ENCODE data around the gene GMDS. TPM values are rescaled to one million over a fixed set of nuclear protein-coding genes. Genes with fewer than 3 reads are reported as not detected.
A peak's percentile ranks its signal among the peaks of the same experiment; 100 is the strongest.

Gene GMDS
- total RNA-seq, 1 donor from 2014 or later: 5.3 TPM

DNA sequence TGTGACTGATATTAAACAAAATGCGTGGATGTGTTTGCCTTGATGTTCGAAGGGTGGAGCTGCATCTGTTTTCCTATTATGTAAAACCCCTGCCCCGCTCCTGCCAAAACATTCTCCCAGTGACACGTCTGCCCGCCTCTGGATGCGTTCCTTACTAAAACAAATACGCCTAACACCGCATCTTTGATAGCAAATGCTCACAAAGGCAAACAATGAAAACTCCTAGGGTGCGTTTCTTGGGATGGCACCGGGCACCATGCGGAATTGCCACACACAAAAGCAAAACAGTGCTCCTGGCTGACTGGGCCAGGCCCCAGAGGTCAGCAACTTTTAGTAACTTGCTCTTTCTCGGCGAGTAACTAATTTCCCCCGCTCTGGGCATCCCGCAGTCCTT lies 644.6 kb downstream of the GMDS start:
- DNase-seq (ENCODE audit: missing footprints): no peak
- no peak for ATAC-seq
- intact Hi-C loops (cut with DNase I): loop anchor here (5.0 kb wide), 1 partner anchor 847 kb away; no protein-coding TSS in a partner anchor

DNA sequence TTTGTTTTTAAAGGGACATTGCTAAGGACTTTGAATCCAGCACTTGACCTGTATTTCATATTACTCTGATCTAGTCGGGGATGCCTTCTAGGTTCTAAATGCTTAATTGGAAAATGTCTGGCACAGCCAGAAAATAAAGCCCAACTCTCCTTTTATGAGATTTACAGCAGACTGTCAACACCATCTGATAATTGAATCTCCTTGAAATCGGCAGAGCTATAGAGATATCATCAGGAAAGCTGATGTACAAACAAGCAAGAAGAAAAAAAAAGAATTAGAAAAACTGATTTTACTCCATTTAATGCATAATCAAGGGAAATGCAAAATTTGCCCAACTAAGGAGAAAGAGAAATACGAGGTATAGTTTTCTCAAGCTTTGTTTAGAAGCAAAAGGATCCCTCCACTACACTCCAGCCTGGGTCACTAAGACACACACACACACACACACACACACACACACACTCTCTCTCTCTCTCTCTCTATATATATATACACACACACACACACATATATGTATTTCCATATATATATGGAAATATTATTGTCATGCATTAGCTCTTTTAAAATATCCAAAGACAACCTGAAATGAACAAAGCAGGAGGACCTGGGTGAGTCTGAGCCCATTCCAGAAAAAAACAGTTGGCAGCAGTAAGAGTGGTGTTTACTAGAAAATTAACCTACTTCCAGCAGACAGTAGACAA lies 645.2 kb downstream of the GMDS start:
- ATAC-seq (no peak), DNase-seq (ENCODE audit: missing footprints) (no peak)
- intact Hi-C loops (cut with DNase I): loop anchor here (5.0 kb wide), 1 partner anchor 847 kb away; no protein-coding TSS in a partner anchor

DNA sequence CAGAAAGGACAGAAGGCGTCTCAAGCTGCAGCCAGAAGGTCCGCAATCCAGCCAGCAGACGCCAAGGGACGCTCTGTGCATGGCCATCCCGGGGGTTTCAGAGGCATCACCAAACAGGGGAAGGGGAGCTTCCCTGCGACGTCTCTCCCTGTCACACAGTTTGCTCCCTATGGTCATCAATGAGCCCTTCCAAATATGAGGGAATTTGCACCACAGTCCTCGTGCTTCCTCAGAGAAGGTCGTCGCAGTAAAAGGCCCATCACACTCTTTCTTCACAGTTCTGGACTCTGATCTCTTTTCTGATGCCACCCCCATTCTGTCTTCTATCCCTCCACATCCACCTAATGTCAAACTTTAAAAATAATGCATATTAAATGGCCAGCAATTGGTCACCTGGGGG lies 645.9 kb downstream of the GMDS start:
- intact Hi-C loops (cut with DNase I): loop anchor here (5.0 to 10.0 kb wide), 2 partner anchors 1098 to 1145 kb away; no protein-coding TSS in a partner anchor

DNA sequence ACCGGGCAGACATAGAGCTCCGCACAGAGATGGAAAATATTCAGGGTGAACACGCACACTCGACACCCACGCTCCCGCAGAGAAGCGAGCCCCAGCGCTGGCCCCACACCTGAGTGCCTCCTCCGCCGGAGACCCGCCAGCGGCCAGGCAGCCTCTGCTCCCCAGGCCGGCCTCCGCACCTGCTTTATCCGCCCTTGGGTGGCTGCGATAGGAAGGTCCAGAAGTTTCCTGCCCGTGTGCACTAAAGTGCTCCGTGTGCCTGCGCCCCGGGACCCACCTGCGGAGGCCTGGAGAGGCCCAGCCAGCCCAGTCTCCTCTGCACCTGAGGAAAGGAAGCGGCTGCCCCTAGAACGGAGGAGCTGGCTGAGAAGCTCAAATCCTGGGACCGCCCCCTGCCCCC lies 646.5 kb downstream of the GMDS start:
- intact Hi-C loops (cut with DNase I): loop anchor here (5.0 to 10.0 kb wide), 2 partner anchors 1098 to 1146 kb away; no protein-coding TSS in a partner anchor
- ATAC-seq: no peak
- DNase-seq (ENCODE audit: missing footprints): no peak

More for the DNA sequence above, 645.9 kb downstream of the GMDS start:
- ATAC-seq (no peak), DNase-seq (ENCODE audit: missing footprints) (no peak)

DNA sequence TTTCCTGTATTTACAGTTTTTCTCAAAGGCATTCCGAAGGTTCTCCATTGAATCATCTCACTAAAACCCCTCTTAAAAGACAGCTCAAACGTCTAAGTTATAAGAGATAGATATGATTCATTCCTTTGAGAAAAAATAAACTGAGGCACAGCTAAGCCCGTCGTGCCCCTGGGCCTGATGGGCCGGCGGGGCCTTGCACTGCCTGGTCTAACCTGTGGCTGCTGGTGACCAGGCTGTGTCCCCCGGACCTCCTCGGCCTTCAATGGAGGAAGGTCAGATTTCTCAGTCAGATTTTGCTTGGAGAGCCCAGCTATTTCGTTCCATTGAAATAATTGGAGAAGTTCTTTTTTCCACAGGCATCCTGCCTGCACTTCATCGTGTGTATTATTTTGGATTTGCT lies 647.0 kb downstream of the GMDS start:
- DNase-seq (ENCODE audit: missing footprints) (no peak), ATAC-seq (no peak)
- intact Hi-C loops (cut with DNase I): loop anchor here (5.0 to 10.0 kb wide), 2 partner anchors 1099 to 1146 kb away; no protein-coding TSS in a partner anchor

DNA sequence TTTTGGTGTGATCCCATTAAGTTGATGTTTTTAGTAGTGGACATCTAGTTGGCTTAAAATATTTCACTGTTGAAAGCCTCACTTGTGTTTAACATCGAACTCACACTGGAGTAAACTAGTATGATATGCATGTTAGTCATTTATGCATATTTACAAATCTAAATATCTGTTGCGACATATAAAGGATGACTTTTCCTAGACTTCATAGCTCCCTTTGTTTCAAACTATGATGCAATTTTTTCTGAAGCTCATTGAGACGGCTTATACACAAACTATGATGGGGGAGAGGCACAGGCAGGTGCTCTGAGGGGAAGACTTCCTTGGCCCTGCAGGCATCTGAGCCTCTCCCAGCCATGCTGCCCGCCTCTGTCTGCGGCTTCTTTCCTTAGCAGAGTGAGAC lies 647.5 kb downstream of the GMDS start:
- no peak for ATAC-seq
- intact Hi-C loops (cut with DNase I): loop anchor here (2.0 to 10.0 kb wide), 4 partner anchors 599 to 1147 kb away; no protein-coding TSS in a partner anchor
- no peak for DNase-seq (ENCODE audit: missing footprints)

DNA sequence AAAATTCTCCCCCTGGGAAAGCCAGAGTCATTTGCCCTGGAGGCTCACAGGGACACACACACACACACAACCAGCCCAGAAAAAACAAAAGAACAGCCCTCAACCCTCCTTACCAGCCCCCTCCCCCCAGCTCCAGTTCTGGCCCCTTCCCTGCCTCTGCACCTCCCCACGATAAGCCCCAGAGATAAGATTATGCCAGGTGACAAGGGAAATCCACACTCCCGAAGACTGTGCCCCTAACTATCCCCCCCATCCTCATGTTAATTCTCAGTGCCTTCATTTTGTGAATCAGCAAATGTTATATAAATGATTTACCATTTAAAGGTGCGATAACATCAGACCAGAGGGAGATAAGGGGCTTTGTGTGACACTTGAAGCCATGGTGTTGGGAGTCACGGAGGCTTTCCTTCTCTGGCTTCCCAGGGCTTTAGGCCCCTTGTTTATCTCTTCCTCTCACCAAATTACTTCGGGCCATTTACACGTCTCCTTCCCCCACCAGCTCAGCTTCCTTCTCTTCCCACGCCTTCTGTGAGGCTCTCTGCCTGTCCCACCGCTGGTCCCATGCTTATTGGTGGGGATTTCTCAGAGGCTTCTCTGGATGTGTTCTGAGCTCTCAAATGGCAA lies 648.2 kb downstream of the GMDS start:
- ATAC-seq: no peak
- intact Hi-C loops (cut with DNase I): loop anchor here (2.0 to 10.0 kb wide), 4 partner anchors 600 to 1148 kb away; no protein-coding TSS in a partner anchor
- DNase-seq (ENCODE audit: missing footprints): peak; percentile 13

DNA sequence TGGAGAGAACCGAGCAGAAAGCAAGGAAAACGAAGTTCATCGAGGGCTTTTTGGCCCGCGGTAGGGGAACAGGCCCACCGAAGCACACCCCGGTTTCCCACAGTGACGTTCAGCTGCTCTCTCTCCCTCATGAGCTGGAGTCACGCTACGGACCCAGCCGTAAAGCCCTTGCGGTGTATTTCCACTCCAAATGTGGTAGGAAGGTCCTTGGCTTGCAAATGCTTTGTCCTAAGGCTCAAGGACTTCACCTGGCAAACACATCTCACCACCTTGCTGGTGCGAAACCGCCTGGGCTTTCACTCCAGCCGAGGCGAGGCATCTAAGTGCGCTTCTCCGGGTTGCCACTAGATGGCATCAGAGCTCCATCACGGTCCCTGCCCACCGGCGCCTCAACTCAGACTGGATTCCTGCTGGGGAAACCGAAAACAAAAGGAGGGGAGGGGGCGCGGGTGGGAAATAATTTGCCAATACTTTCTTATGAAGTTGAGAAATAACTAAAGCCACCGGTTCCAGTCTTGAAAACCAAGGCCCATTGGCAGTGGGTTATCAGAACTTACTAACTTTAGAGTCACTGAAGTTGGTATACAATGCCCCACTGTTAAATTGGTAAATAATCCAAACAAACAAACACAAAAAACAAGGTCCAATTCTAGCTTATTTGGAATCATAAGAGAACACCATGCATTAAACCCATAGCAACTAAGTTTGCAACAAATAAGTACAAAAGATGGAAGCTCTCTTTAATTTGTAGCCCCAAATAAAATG lies 649.1 kb downstream of the GMDS start:
- ATAC-seq (peak; percentile 81), DNase-seq (ENCODE audit: missing footprints) (peak; percentile 85)
- intact Hi-C loops (cut with DNase I): loop anchor here (1.0 to 10.0 kb wide), 5 partner anchors 601 to 1149 kb away; no protein-coding TSS in a partner anchor

DNA sequence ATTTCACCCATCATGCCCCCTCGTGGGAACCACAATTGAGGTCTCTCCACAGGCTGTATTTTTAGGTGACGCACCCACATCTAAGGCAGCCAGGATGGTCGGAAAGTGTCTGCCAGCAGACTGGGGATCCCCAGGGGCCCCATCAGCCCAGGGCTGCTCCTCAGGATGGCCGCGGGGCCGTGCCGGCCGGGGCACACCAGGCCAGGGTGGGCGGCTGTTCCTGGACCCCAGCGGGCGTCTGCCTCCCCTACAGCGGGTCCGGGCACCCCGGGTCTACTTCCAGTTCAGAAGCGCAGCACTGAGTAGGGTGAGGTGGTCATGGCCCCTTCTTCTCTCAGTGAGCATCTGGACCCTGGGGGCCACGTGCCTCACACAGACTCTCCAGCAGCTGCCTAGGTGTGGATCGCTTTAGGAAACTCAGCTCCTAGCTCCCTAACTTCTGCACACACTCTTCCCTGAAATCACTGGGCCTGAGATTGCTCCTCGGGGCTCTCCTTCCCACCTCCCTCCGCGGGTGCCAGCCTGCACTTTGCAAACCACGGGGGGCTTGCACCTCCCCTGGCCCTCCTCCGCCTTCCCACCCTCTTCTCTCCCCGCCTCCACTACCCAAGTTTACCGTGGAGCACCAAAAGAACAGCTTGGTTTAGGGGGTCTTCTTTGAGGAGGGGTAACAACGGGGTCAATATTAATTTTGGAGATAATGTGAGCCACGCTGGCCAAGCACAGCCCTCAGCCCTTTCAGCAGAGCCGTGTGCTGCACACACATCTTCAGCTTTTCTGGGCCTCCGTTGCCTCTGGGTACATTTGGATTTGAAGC lies 649.9 kb downstream of the GMDS start:
- ATAC-seq (no peak), DNase-seq (ENCODE audit: missing footprints) (no peak)
- intact Hi-C loops (cut with DNase I): loop anchor here (1.0 to 10.0 kb wide), 5 partner anchors 601 to 1149 kb away; no protein-coding TSS in a partner anchor

DNA sequence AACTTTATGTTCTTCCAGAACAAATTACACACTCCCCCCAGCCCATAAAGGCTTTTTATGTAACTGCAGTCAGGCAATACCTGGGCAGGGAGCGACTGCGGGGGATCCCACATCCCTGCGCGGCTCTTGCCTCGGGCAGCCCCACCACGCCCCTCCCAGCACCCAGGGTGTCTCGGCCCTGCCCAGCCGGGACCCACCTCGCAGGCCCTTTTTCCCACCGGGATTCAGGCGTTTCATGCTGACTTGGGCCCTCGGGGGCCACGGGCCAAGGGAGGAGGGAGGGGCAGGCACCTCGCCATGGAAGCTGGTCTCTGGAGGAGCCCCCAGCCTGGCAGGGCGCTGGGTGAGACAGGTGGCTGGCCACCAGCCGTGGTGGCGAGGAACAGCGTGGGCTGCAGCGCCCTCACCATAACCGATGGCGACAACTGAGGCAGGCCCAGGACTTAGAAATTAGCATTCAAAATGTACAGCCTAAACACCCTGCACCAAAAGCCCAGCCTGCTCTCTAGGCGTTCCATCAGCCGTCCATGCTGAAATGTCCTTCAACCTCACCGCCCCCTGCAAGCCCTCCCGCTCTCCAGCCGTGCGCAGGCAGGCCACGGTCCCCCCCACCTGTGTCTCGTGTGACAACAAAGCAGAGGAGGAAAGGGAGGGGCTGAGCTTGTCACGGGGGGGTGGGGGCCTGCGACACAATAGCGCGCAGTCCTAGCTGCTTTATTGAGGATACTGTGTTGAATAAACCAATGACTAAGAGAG lies 650.8 kb downstream of the GMDS start:
- intact Hi-C loops (cut with DNase I): loop anchor here (5.0 to 10.0 kb wide), 2 partner anchors 1103 to 1150 kb away; no protein-coding TSS in a partner anchor
- ATAC-seq (no peak), DNase-seq (ENCODE audit: missing footprints) (no peak)

DNA sequence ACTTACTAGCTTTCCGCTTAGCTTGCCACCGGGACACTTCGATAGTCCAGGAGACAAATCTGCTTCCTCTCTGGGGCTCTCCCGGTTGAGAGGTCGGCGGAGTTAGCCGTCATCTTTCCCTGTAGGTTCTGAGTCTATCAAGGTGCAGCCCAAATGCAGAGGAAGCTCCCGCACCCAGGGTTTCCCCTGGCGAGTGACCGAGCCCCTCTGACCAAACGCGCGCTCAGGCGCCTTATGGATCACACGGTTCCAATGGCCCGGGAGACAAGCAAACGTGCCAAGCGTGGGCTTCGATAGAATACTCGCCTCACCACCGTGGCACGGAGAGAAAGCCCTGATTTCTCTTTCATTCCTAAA lies 651.5 kb downstream of the GMDS start:
- intact Hi-C loops (cut with DNase I): loop anchor here (10.0 kb wide), 1 partner anchor 1151 kb away; no protein-coding TSS in a partner anchor
- ATAC-seq (no peak), DNase-seq (ENCODE audit: missing footprints) (no peak)

DNA sequence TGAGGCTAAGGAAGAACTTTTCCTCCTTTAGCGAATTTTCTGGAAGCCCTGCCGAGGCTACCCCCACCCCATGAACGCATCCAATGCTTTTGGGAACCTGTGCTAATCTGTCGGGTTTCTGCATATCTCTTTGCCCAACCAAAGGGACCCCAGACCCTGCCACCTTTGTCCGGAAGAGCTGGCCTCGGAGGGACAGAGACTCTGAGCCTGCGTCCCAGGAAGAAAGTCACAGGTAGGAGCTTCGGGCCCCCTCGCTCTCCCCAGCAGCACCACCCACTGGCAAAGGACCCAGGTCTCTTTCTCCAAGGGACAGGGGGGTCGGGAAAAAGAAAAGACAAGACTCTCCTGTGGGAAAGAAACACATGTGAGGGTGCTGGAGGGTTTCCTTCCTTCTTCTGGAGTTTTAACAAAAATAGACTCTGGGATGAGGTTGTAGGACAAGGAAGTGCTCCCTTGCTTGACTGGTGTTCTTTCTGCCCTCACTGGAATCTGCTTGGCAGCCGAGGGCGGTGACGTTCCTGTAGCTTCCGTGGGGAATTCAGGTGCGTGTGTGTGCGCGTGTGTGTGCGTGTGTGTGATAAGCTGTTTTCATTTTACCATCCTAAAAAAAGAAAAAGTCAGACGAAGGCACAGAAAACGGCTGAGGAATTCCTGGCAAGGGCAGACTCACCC lies 652.0 kb downstream of the GMDS start:
- ATAC-seq: no peak
- no peak for DNase-seq (ENCODE audit: missing footprints)
- intact Hi-C loops (cut with DNase I): loop anchor here (10.0 kb wide), 1 partner anchor 1151 kb away; no protein-coding TSS in a partner anchor

DNA sequence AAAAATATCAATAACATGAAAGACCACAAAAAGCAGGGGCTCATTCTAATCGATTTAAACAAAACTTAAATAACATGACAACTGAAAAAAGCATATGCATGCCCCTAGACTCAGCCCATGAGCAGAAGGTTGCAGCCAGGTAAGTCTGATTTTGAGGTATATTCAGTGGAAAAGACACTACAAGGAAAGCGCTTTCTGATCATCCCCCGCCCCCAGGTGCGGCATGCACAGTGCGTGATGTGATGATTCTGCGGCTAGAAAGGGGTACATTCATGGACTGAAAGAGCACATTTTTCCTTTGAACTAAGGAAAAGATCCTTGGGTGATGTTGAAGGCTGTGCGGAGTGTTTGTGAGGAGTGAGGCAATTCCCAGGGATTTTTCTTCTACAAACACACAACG lies 652.6 kb downstream of the GMDS start:
- DNase-seq (ENCODE audit: missing footprints): no peak
- intact Hi-C loops (cut with DNase I): loop anchor here (10.0 kb wide), 1 partner anchor 1152 kb away; no protein-coding TSS in a partner anchor
- ATAC-seq: no peak

DNA sequence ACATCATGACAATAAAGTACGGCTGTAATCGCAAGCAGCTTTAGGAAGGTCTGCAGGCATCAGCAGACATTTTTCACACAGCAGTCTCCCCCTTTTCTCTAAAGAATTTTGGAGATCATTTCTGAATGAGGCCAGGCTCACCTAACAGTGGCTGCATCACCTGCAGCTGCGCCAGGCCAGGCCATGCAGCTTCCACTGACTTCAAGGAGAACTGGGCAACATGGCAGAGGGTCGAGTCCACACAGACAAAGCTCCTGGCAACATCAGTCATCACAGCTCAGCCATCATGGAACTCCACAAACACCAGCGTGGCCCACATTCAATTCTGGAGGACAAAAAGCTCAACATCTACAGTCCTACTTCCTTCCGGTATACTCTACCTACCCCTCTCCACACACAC lies 653.5 kb downstream of the GMDS start:
- intact Hi-C loops (cut with DNase I): loop anchor here (10.0 kb wide), 1 partner anchor 1153 kb away; no protein-coding TSS in a partner anchor
- DNase-seq (ENCODE audit: missing footprints): no peak
- ATAC-seq: no peak

DNA sequence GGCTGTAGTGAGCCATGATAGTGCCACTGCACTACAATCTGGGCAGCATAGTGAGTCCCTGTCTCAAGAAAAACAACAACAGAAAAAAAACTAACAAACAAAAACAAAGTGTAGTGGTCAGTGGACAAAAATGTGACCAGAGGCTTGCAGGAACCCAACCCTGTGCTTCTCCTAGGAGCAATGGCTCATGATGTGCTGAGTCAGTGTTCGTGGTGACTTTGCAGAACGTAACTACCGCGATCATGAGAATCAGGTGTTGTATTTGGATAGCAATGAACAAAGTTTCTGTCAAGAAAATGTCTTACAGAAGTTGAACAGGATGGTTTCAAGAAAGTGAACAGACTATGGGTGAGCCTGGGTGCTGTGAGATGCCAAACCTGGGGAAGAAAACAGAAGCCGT lies 654.2 kb downstream of the GMDS start:
- no peak for ATAC-seq
- intact Hi-C loops (cut with DNase I): loop anchor here (10.0 kb wide), 1 partner anchor 1154 kb away; no protein-coding TSS in a partner anchor
- no peak for DNase-seq (ENCODE audit: missing footprints)

DNA sequence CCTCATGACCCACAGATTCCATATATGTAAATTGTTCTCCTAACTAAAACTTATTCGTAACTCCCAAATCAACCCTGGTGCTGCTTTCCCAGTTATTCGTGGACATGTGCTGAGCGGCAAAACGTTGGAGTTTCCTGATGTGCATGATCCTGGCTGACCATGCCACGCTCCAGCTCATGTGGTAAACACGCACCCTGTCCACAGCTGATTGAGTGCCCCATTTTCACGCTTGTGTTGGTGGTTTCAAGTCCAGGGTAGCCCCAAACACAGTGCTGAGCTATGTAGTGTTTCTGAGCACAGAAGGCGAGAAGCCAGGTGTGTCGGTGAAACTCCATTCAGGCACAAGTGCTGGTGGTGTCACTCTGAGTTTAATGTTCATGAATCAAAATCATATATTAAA lies 654.8 kb downstream of the GMDS start:
- ATAC-seq (no peak), DNase-seq (ENCODE audit: missing footprints) (no peak)
- intact Hi-C loops (cut with DNase I): loop anchor here (10.0 kb wide), 1 partner anchor 1154 kb away; no protein-coding TSS in a partner anchor

DNA sequence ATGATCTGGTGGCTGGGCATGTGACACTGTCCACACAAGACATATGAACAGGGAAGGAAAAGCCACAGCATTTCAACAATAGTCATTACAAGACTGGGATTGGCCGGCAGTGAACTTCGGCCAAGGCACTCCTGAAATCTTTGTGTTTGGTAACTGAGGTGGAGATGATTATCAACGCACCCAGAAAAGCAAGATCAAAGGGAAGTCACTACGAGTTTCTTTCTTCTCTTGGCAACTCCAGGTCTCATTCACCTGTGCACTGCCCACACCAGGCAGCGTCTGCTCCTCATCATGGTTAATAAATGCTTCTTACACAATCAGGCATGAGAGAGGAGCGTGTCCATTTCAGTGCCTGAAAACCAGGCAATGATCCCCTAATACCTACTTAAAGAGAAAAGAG lies 656.2 kb downstream of the GMDS start:
- ATAC-seq: no peak
- DNase-seq (ENCODE audit: missing footprints): no peak
- intact Hi-C loops (cut with DNase I): no loop called here

Data from Right ventricle myocardium inferior (tissue), 1 donor.